Measurements from ENCODE around the gene NOXA1.

GRCh38 chr9:137428841-137429545 lies 5.8 kb downstream of the NOXA1 start:
- TF ChIP-seq CTCF (conservative IDR thresholded peaks at IDR 0.05 in 1 of 2, IDR thresholded peaks at IDR 0.05 in 1 of 2; ENCODE audit: low read depth in 1 of 2, low read length in 2 of 2), result no peak
- no peak for TF ChIP-seq EZH2 (IDR thresholded peaks at IDR 0.05; ENCODE audit: low read length, missing control alignments)

Measured in fibroblast of lung (primary cell).